ENCODE results near the gene MMP2. TPM values are rescaled to one million over a fixed set of nuclear protein-coding genes. Genes with fewer than 3 reads are reported as not detected.

The MMP2 gene
- total RNA-seq, 1 experiment from 2014 or later, result 36.7 TPM

- H3K27me3 ChIP-seq (ENCODE audit: control insufficient read depth, insufficient read depth, low read length), result peaks cover 45% of the 10 kb centered on the region
- H3K36me3 ChIP-seq (replicated peaks; ENCODE audit: control insufficient read depth, insufficient read depth, low read length), result no peaks in the 10 kb centered on the region
- no peak for DNase-seq
- no peak overlapping the region for H3K4me3 ChIP-seq (ENCODE audit: insufficient read depth, low read depth, low read length)
Observed at GRCh38 chr16:55476625-55477533, 2.1 kb upstream of the MMP2 start.

- Histone ChIP-seq H3K27me3 (ENCODE audit: control insufficient read depth, insufficient read depth, low read length) (peaks cover 45% of the 10 kb centered on the region), H3K36me3 (replicated peaks; ENCODE audit: control insufficient read depth, insufficient read depth, low read length) (no peaks in the 10 kb centered on the region), H3K4me3 (ENCODE audit: insufficient read depth, low read depth, low read length) (no peak overlapping the region)
- DNase-seq, result no peak
Observed at GRCh38 chr16:55477736-55478135, 1.3 kb upstream of the MMP2 start.

GRCh38 chr16:55479430-55480140 lies 587 bp downstream of the MMP2 start:
- no peak for DNase-seq

GRCh38 chr16:55480228-55480655 lies 1.2 kb downstream of the MMP2 start:
- Histone ChIP-seq H3K36me3 (replicated peaks; ENCODE audit: control insufficient read depth, insufficient read depth, low read length) (no peaks in the 10 kb centered on the region), H3K4me3 (ENCODE audit: insufficient read depth, low read depth, low read length) (peak overlapping the region; percentile 56), H3K27me3 (ENCODE audit: control insufficient read depth, insufficient read depth, low read length) (peaks cover 45% of the 10 kb centered on the region)
- peak; percentile 82 for DNase-seq

More at GRCh38 chr16:55479430-55480140, 587 bp downstream of the MMP2 start:
- Histone ChIP-seq H3K4me3 (ENCODE audit: insufficient read depth, low read depth, low read length) (peak overlapping the region; percentile 56), H3K27me3 (ENCODE audit: control insufficient read depth, insufficient read depth, low read length) (peaks cover 45% of the 10 kb centered on the region), H3K36me3 (replicated peaks; ENCODE audit: control insufficient read depth, insufficient read depth, low read length) (no peaks in the 10 kb centered on the region)

- Histone ChIP-seq H3K4me3 (ENCODE audit: insufficient read depth, low read depth, low read length) (no peak overlapping the region), H3K27me3 (ENCODE audit: control insufficient read depth, insufficient read depth, low read length) (peaks cover 41% of the 10 kb centered on the region), H3K36me3 (replicated peaks; ENCODE audit: control insufficient read depth, insufficient read depth, low read length) (no peaks in the 10 kb centered on the region)
- DNase-seq, result no peak
Observed at GRCh38 chr16:55481023-55481422, 2.0 kb downstream of the MMP2 start.

- peaks cover 36% of the 10 kb centered on the region for H3K27me3 ChIP-seq (ENCODE audit: control insufficient read depth, insufficient read depth, low read length)
- no peak overlapping the region for H3K4me3 ChIP-seq (ENCODE audit: insufficient read depth, low read depth, low read length)
- no peak for DNase-seq
- no peaks in the 10 kb centered on the region for H3K36me3 ChIP-seq (replicated peaks; ENCODE audit: control insufficient read depth, insufficient read depth, low read length)
Observed at GRCh38 chr16:55482056-55482455, 3.1 kb downstream of the MMP2 start.

- Histone ChIP-seq H3K4me3 (ENCODE audit: insufficient read depth, low read depth, low read length) (no peak overlapping the region), H3K27me3 (ENCODE audit: control insufficient read depth, insufficient read depth, low read length) (no peaks in the 10 kb centered on the region), H3K36me3 (replicated peaks; ENCODE audit: control insufficient read depth, insufficient read depth, low read length) (no peaks in the 10 kb centered on the region)
- no peak for DNase-seq
Observed at GRCh38 chr16:55487048-55487803, 8.2 kb downstream of the MMP2 start.

GRCh38 chr16:55488306-55488705 lies 9.3 kb downstream of the MMP2 start:
- no peaks in the 10 kb centered on the region for H3K36me3 ChIP-seq (replicated peaks; ENCODE audit: control insufficient read depth, insufficient read depth, low read length)
- DNase-seq, result no peak
- H3K27me3 ChIP-seq (ENCODE audit: control insufficient read depth, insufficient read depth, low read length), result no peaks in the 10 kb centered on the region

GRCh38 chr16:55489119-55489955 lies 10.3 kb downstream of the MMP2 start:
- Histone ChIP-seq H3K36me3 (replicated peaks; ENCODE audit: control insufficient read depth, insufficient read depth, low read length) (no peaks in the 10 kb centered on the region), H3K4me3 (ENCODE audit: insufficient read depth, low read depth, low read length) (no peak overlapping the region), H3K27me3 (ENCODE audit: control insufficient read depth, insufficient read depth, low read length) (no peaks in the 10 kb centered on the region)
- no peak for DNase-seq

More at GRCh38 chr16:55488306-55488705, 9.3 kb downstream of the MMP2 start:
- H3K4me3 ChIP-seq (ENCODE audit: insufficient read depth, low read depth, low read length), result no peak overlapping the region

GRCh38 chr16:55489956-55490265 lies 10.9 kb downstream of the MMP2 start:
- no peak overlapping the region for H3K4me3 ChIP-seq (ENCODE audit: insufficient read depth, low read depth, low read length)
- H3K36me3 ChIP-seq (replicated peaks; ENCODE audit: control insufficient read depth, insufficient read depth, low read length), result no peaks in the 10 kb centered on the region
- no peak for DNase-seq

GRCh38 chr16:55490301-55490700 lies 11.3 kb downstream of the MMP2 start:
- no peaks in the 10 kb centered on the region for H3K36me3 ChIP-seq (replicated peaks; ENCODE audit: control insufficient read depth, insufficient read depth, low read length)
- H3K27me3 ChIP-seq (ENCODE audit: control insufficient read depth, insufficient read depth, low read length), result no peaks in the 10 kb centered on the region
- no peak overlapping the region for H3K4me3 ChIP-seq (ENCODE audit: insufficient read depth, low read depth, low read length)
- DNase-seq, result no peak

More at GRCh38 chr16:55489956-55490265, 10.9 kb downstream of the MMP2 start:
- no peaks in the 10 kb centered on the region for H3K27me3 ChIP-seq (ENCODE audit: control insufficient read depth, insufficient read depth, low read length)

GRCh38 chr16:55491691-55492090 lies 12.7 kb downstream of the MMP2 start:
- no peaks in the 10 kb centered on the region for H3K36me3 ChIP-seq (replicated peaks; ENCODE audit: control insufficient read depth, insufficient read depth, low read length)
- H3K27me3 ChIP-seq (ENCODE audit: control insufficient read depth, insufficient read depth, low read length), result no peaks in the 10 kb centered on the region
- no peak overlapping the region for H3K4me3 ChIP-seq (ENCODE audit: insufficient read depth, low read depth, low read length)
- no peak for DNase-seq

- H3K4me3 ChIP-seq (ENCODE audit: insufficient read depth, low read depth, low read length), result no peak overlapping the region
- no peaks in the 10 kb centered on the region for H3K36me3 ChIP-seq (replicated peaks; ENCODE audit: control insufficient read depth, insufficient read depth, low read length)
- H3K27me3 ChIP-seq (ENCODE audit: control insufficient read depth, insufficient read depth, low read length), result no peaks in the 10 kb centered on the region
- DNase-seq, result no peak
Observed at GRCh38 chr16:55492756-55493380, 13.9 kb downstream of the MMP2 start.

All from H7 (cell line).